Activated CD4-positive, CD25-positive, alpha-beta regulatory T cell treated with anti-CD3 and anti-CD28 coated beads, Interleukin-2, amount 50 U/mL, for 16 hours (primary cell): Measurements from ENCODE around the gene POU3F1.

Experiments
- DNase-seq: peaks from one replicate; pipeline ENCODE4 v3.0.0-alpha.2; 2020; ENCODE audit warnings: low read depth, low spot score

POU3F1 gene

GRCh38 chr1:38004284-38005108 is 42.1 kb downstream of the POU3F1 start:
- no peak for DNase-seq

- DNase-seq = no peak
Observed at GRCh38 chr1:38003261-38004250, 43.0 kb downstream of the POU3F1 start.

- no peak for DNase-seq
Observed at GRCh38 chr1:38000529-38001455, 45.8 kb downstream of the POU3F1 start.

GRCh38 chr1:38000233-38000528 is 46.4 kb downstream of the POU3F1 start:
- DNase-seq = no peak

- no peak for DNase-seq
Observed at GRCh38 chr1:37999430-38000232, 47.0 kb downstream of the POU3F1 start.

GRCh38 chr1:37998913-37999429 is 47.6 kb downstream of the POU3F1 start:
- no peak for DNase-seq

- no peak for DNase-seq
Observed at GRCh38 chr1:37998089-37998808, 48.3 kb downstream of the POU3F1 start.

GRCh38 chr1:37997256-37998088 is 49.1 kb downstream of the POU3F1 start:
- DNase-seq = no peak

- no peak for DNase-seq
Observed at GRCh38 chr1:37995751-37996345, 50.7 kb downstream of the POU3F1 start.

- no peak for DNase-seq
Observed at GRCh38 chr1:37994886-37995566, 51.6 kb downstream of the POU3F1 start.
